ENCODE data around the gene ITFG2.

Gene ITFG2

GRCh38 chr12:2841056-2841650 lies 28.7 kb downstream of the ITFG2 start:
- H3K27ac ChIP-seq (ENCODE audit: low read length, poor library complexity, severe bottlenecking): no peak overlapping the region
- no peak overlapping the region for H2BK15ac ChIP-seq (ENCODE audit: low read depth, poor library complexity, severe bottlenecking)
- H3K4me1 ChIP-seq (ENCODE audit: control insufficient read depth, insufficient read depth, low read depth, low read length): peaks cover 12% of the 10 kb centered on the region
- H2AK5ac ChIP-seq (ENCODE audit: low read length, severe bottlenecking): no peak overlapping the region
- no peak overlapping the region for H3K14ac ChIP-seq (ENCODE audit: low read length in 2 of 2)
- no peak overlapping the region for H2BK120ac ChIP-seq (ENCODE audit: low read depth, low read length)
- no peak overlapping the region for H2BK5ac ChIP-seq (ENCODE audit: low read depth, low read length, poor library complexity, severe bottlenecking)
- H4K91ac ChIP-seq (ENCODE audit: low read length): no peak overlapping the region
- no peak overlapping the region for H3K4me2 ChIP-seq (ENCODE audit: low read length, poor library complexity, severe bottlenecking)
- WGBS: 78% methylated on average over 9 of the region's 9 CpGs
- H3K9me3 ChIP-seq (ENCODE audit: control insufficient read depth, low read length): no peaks in the 10 kb centered on the region
- no peaks in the 10 kb centered on the region for H3K36me3 ChIP-seq (ENCODE audit: control insufficient read depth in 1 of 2, insufficient read depth in 2 of 2, low read depth in 1 of 2, low read length in 2 of 2)
- H3K9ac ChIP-seq (ENCODE audit: low read length): no peak overlapping the region
- peaks cover 0 to 4% of the 10 kb centered on the region in 2 experiments for H3K27me3 ChIP-seq (ENCODE audit: control insufficient read depth in 1 of 2, insufficient read depth in 1 of 2, low read length in 2 of 2)
- H2AFZ ChIP-seq (ENCODE audit: low read depth, low read length): no peak overlapping the region
- H3K18ac ChIP-seq (ENCODE audit: low read depth in 1 of 2, low read length in 2 of 2): no peak overlapping the region
- H3K4me3 ChIP-seq (ENCODE audit: insufficient read depth in 1 of 2, low read depth in 1 of 2, low read length in 2 of 2): no peak overlapping the region
- no peak overlapping the region for H2BK12ac ChIP-seq (ENCODE audit: low read length in 2 of 2)
- no peak for DNase-seq
- H3K23ac ChIP-seq (ENCODE audit: low read length in 2 of 2): no peak overlapping the region
- H4K8ac ChIP-seq (ENCODE audit: low read length): no peak overlapping the region
- H3K79me1 ChIP-seq (replicated peaks; ENCODE audit: low read length, poor library complexity, severe bottlenecking): no peaks in the 10 kb centered on the region
- no peak overlapping the region for H3K4ac ChIP-seq (ENCODE audit: low read depth in 1 of 2, low read length in 2 of 2)

GRCh38 chr12:2842948-2843347 lies 30.5 kb downstream of the ITFG2 start:
- H3K14ac ChIP-seq (ENCODE audit: low read length in 2 of 2): no peak overlapping the region
- no peak overlapping the region for H2BK12ac ChIP-seq (ENCODE audit: low read length in 2 of 2)
- H2BK15ac ChIP-seq (ENCODE audit: low read depth, poor library complexity, severe bottlenecking): no peak overlapping the region
- no peak overlapping the region for H2BK120ac ChIP-seq (ENCODE audit: low read depth, low read length)
- no peak overlapping the region for H3K4me2 ChIP-seq (ENCODE audit: low read length, poor library complexity, severe bottlenecking)
- H4K91ac ChIP-seq (ENCODE audit: low read length): no peak overlapping the region
- no peaks in the 10 kb centered on the region for H3K9me3 ChIP-seq (ENCODE audit: control insufficient read depth, low read length)
- H2BK5ac ChIP-seq (ENCODE audit: low read depth, low read length, poor library complexity, severe bottlenecking): no peak overlapping the region
- H3K23ac ChIP-seq (ENCODE audit: low read length in 2 of 2): no peak overlapping the region
- H2AK5ac ChIP-seq (ENCODE audit: low read length, severe bottlenecking): no peak overlapping the region
- no peak for DNase-seq
- H3K79me1 ChIP-seq (replicated peaks; ENCODE audit: low read length, poor library complexity, severe bottlenecking): no peaks in the 10 kb centered on the region
- no peak overlapping the region for H3K4me3 ChIP-seq (ENCODE audit: insufficient read depth in 1 of 2, low read depth in 1 of 2, low read length in 2 of 2)
- no peak overlapping the region for H3K27ac ChIP-seq (ENCODE audit: low read length, poor library complexity, severe bottlenecking)
- no peak overlapping the region for H4K8ac ChIP-seq (ENCODE audit: low read length)
- H3K4me1 ChIP-seq (ENCODE audit: control insufficient read depth, insufficient read depth, low read depth, low read length): peaks cover 17% of the 10 kb centered on the region
- H2AFZ ChIP-seq (ENCODE audit: low read depth, low read length): no peak overlapping the region
- 95% methylated on average over 4 of the region's 5 CpGs for WGBS
- no peaks in the 10 kb centered on the region for H3K36me3 ChIP-seq (ENCODE audit: control insufficient read depth in 1 of 2, insufficient read depth in 2 of 2, low read depth in 1 of 2, low read length in 2 of 2)
- H3K4ac ChIP-seq (ENCODE audit: low read depth in 1 of 2, low read length in 2 of 2): no peak overlapping the region
- no peak overlapping the region for H3K18ac ChIP-seq (ENCODE audit: low read depth in 1 of 2, low read length in 2 of 2)
- H3K9ac ChIP-seq (ENCODE audit: low read length): no peak overlapping the region
- no peaks in the 10 kb centered on the region for H3K27me3 ChIP-seq (ENCODE audit: control insufficient read depth in 1 of 2, insufficient read depth in 1 of 2, low read length in 2 of 2)

- Histone ChIP-seq H4K91ac (ENCODE audit: low read length) (peak overlapping the region; percentile 94), H3K79me1 (replicated peaks; ENCODE audit: low read length, poor library complexity, severe bottlenecking) (no peaks in the 10 kb centered on the region), H3K27me3 (ENCODE audit: control insufficient read depth in 1 of 2, insufficient read depth in 1 of 2, low read length in 2 of 2) (no peaks in the 10 kb centered on the region), H4K8ac (ENCODE audit: low read length) (peak overlapping the region; percentile 87), H3K18ac (ENCODE audit: low read depth in 1 of 2, low read length in 2 of 2) (peak overlapping the region; percentile 31 to 72), H2BK15ac (ENCODE audit: low read depth, poor library complexity, severe bottlenecking) (no peak overlapping the region), H2AFZ (ENCODE audit: low read depth, low read length) (peak overlapping the region; percentile 57), H3K27ac (ENCODE audit: low read length, poor library complexity, severe bottlenecking) (no peak overlapping the region), H3K36me3 (ENCODE audit: control insufficient read depth in 1 of 2, insufficient read depth in 2 of 2, low read depth in 1 of 2, low read length in 2 of 2) (no peaks in the 10 kb centered on the region), H3K4me1 (ENCODE audit: control insufficient read depth, insufficient read depth, low read depth, low read length) (peaks cover 32% of the 10 kb centered on the region), H2BK12ac (ENCODE audit: low read length in 2 of 2) (peak overlapping the region; percentile 4 to 44), H3K4me3 (ENCODE audit: insufficient read depth in 1 of 2, low read depth in 1 of 2, low read length in 2 of 2) (no peak overlapping the region), H3K23ac (ENCODE audit: low read length in 2 of 2) (no peak overlapping the region), H2AK5ac (ENCODE audit: low read length, severe bottlenecking) (no peak overlapping the region), H3K4ac (ENCODE audit: low read depth in 1 of 2, low read length in 2 of 2) (peak overlapping the region; percentile 4 to 30), H3K9ac (ENCODE audit: low read length) (no peak overlapping the region), H3K14ac (ENCODE audit: low read length in 2 of 2) (no peak overlapping the region), H3K4me2 (ENCODE audit: low read length, poor library complexity, severe bottlenecking) (no peak overlapping the region), H2BK5ac (ENCODE audit: low read depth, low read length, poor library complexity, severe bottlenecking) (no peak overlapping the region), H2BK120ac (ENCODE audit: low read depth, low read length) (peak overlapping the region; percentile 59), H3K9me3 (ENCODE audit: control insufficient read depth, low read length) (no peaks in the 10 kb centered on the region)
- DNase-seq: peak; percentile 12
- WGBS: 92% methylated on average over 9 of the region's 9 CpGs
Measured at GRCh38 chr12:2844786-2845185, 32.3 kb downstream of the ITFG2 start.

- H2AK5ac ChIP-seq (ENCODE audit: low read length, severe bottlenecking): no peak overlapping the region
Measured at GRCh38 chr12:2845280-2845679, 32.8 kb downstream of the ITFG2 start.

More at GRCh38 chr12:2845280-2845679, 32.8 kb downstream of the ITFG2 start:
- H3K9ac ChIP-seq (ENCODE audit: low read length): no peak overlapping the region
- H3K27ac ChIP-seq (ENCODE audit: low read length, poor library complexity, severe bottlenecking): no peak overlapping the region
- no peak overlapping the region for H3K14ac ChIP-seq (ENCODE audit: low read length in 2 of 2)
- no peaks in the 10 kb centered on the region for H3K36me3 ChIP-seq (ENCODE audit: control insufficient read depth in 1 of 2, insufficient read depth in 2 of 2, low read depth in 1 of 2, low read length in 2 of 2)
- H3K4me1 ChIP-seq (ENCODE audit: control insufficient read depth, insufficient read depth, low read depth, low read length): peaks cover 32% of the 10 kb centered on the region
- H2AFZ ChIP-seq (ENCODE audit: low read depth, low read length): peak overlapping the region; percentile 57
- no peak overlapping the region for H2BK15ac ChIP-seq (ENCODE audit: low read depth, poor library complexity, severe bottlenecking)
- H2BK5ac ChIP-seq (ENCODE audit: low read depth, low read length, poor library complexity, severe bottlenecking): no peak overlapping the region
- H3K9me3 ChIP-seq (ENCODE audit: control insufficient read depth, low read length): no peaks in the 10 kb centered on the region
- H3K79me1 ChIP-seq (replicated peaks; ENCODE audit: low read length, poor library complexity, severe bottlenecking): no peaks in the 10 kb centered on the region
- peak overlapping the region; percentile 94 for H4K8ac ChIP-seq (ENCODE audit: low read length)
- no peak overlapping the region for H3K4me2 ChIP-seq (ENCODE audit: low read length, poor library complexity, severe bottlenecking)
- no peak overlapping the region for H2BK120ac ChIP-seq (ENCODE audit: low read depth, low read length)
- no peak overlapping the region for H3K23ac ChIP-seq (ENCODE audit: low read length in 2 of 2)
- H4K91ac ChIP-seq (ENCODE audit: low read length): peak overlapping the region; percentile 94
- H3K4me3 ChIP-seq (ENCODE audit: insufficient read depth in 1 of 2, low read depth in 1 of 2, low read length in 2 of 2): no peak overlapping the region
- 39% methylated on average over 2 of the region's 6 CpGs for WGBS
- DNase-seq: peak; percentile 88
- peak overlapping the region; percentile 31 to 72 for H3K18ac ChIP-seq (ENCODE audit: low read depth in 1 of 2, low read length in 2 of 2)
- peak overlapping the region; percentile 44 to 72 for H2BK12ac ChIP-seq (ENCODE audit: low read length in 2 of 2)
- peak overlapping the region; percentile 30 to 37 for H3K4ac ChIP-seq (ENCODE audit: low read depth in 1 of 2, low read length in 2 of 2)
- no peaks in the 10 kb centered on the region for H3K27me3 ChIP-seq (ENCODE audit: control insufficient read depth in 1 of 2, insufficient read depth in 1 of 2, low read length in 2 of 2)

Measured in mesenchymal stem cell (in vitro differentiated cells and primary cell).